SH-SY5Y (cell line): ENCODE results near the gene RDH12.

ENCODE experiments used
- GATA2 ChIP-seq: IDR thresholded peaks from 2 replicates; pipeline ENCODE4 v1.6.1; 2011; ENCODE audit warnings: mild to moderate bottlenecking, low read depth, low read length
- GATA3 ChIP-seq: IDR thresholded peaks from 2 replicates; pipeline ENCODE4 v1.6.1; 2011; ENCODE audit warnings: low read depth, mild to moderate bottlenecking, low read length, moderate library complexity

- TF ChIP-seq GATA2 (no peak), GATA3 (no peak)
These were observed 20.7 kb upstream of the RDH12 start for GRCh38 chr14:67680941-67681340.
